ENCODE data around the gene CAMK1D. TPM values are rescaled to one million over a fixed set of nuclear protein-coding genes. Genes with fewer than 3 reads are reported as not detected.
A peak's percentile ranks its signal among the peaks of the same experiment; 100 is the strongest.
"Not testable (repeated sequence)": the region's sequence is repeated elsewhere in the genome, so short reads cannot be mapped to it uniquely, and the experiment has no call there.

CAMK1D gene
- total RNA-seq, 1 donor from 2014 or later = 8.9 TPM

GRCh38 chr10:12414278-12414989 lies 65.1 kb downstream of the CAMK1D start:
- ATAC-seq = no peak
- intact Hi-C loops (cut with micrococcal nuclease) = no loop called here

GRCh38 chr10:12416344-12417050 lies 67.2 kb downstream of the CAMK1D start:
- intact Hi-C loops (cut with micrococcal nuclease) = no loop called here
- ATAC-seq (peak; percentile 54), DNase-seq (no peak)

More at GRCh38 chr10:12414278-12414989, 65.1 kb downstream of the CAMK1D start:
- no peak for DNase-seq

- ATAC-seq = no peak
- DNase-seq = no peak
- intact Hi-C loops (cut with micrococcal nuclease) = no loop called here
These were observed 68.0 kb downstream of the CAMK1D start for GRCh38 chr10:12417331-12417730.

DNA sequence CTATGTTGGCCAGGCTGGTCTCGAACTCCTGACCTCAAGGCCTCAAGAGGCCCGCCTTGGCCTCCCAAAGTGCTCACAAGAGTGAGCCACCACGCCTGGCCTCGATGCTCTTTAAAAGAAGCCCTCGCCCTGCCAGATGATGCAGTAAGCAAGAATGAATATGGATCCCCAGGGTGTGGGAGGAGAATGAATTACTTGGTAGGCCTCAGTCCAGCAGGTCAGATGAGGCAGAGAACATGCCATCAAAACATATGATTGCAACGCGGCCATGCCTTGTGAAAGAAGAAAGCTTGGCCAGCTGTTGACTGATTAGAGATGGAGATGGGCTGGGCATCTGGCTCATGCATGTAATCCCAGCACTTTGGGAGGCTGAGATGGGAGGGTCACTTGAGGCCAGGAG lies 68.7 kb downstream of the CAMK1D start:
- ATAC-seq = peak; percentile 82
- intact Hi-C loops (cut with micrococcal nuclease) = no loop called here
- DNase-seq = peak; percentile 68

GRCh38 chr10:12418725-12419261 lies 69.4 kb downstream of the CAMK1D start:
- DNase-seq (no peak), ATAC-seq (peak; percentile 5)
- intact Hi-C loops (cut with micrococcal nuclease) = no loop called here

GRCh38 chr10:12419262-12419847 lies 70.0 kb downstream of the CAMK1D start:
- ATAC-seq (peak; percentile 78), DNase-seq (no peak)
- intact Hi-C loops (cut with micrococcal nuclease) = no loop called here

DNA sequence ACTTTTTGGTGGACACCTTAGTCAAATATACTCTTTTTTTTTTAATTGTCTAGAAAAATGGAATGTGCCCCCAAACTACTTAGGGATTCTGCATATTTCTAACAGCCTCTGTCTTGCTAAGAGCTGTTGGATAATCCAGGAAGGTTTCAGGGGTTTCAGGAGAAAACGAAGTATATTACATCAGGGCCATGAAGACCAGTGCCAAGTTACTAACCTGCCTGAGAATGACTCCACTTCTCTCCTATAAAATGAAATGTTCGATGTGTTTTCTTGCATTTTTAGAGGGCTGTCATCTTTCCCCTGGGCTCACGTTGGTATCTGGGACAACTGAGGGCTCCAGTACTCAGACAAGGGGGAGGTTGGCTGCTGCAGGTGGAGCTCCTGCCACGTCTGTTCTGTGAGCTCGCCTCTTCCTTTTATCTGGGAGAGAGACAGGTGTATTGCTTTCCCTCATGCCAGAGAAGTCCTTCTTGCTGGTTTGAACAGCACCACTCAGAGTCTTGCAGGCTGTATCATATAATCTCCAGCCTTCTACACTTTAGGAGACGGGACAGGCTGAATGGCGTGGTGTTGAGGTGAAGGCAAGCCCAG lies 71.3 kb downstream of the CAMK1D start:
- DNase-seq (no peak), ATAC-seq (no peak)
- intact Hi-C loops (cut with micrococcal nuclease) = no loop called here

- DNase-seq = no peak
- no peak for ATAC-seq
These were observed 72.8 kb downstream of the CAMK1D start for GRCh38 chr10:12422189-12422588.

DNA sequence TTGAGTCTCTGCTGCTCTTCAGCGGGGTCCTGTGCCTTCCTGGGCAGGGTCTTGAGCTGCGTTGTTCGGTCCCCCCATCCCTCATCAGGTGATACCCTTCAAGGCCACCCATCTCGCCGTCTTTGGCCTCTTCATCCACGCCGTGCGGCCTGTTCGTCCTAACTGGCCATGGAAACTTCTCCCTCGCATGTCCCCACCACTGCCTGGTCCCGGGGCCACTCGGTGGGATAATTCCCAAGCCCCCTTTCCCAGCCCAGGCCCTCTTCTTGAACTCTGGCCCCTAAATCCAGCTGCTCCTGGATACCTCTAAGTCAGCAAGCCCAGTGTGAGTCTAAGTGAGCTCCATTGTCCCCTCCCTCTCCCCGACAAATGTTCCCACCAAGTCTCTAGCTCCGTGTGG lies 74.5 kb downstream of the CAMK1D start:
- ATAC-seq (no peak), DNase-seq (no peak)
- intact Hi-C loops (cut with micrococcal nuclease) = no loop called here

More at GRCh38 chr10:12422189-12422588, 72.8 kb downstream of the CAMK1D start:
- intact Hi-C loops (cut with micrococcal nuclease) = no loop called here

DNA sequence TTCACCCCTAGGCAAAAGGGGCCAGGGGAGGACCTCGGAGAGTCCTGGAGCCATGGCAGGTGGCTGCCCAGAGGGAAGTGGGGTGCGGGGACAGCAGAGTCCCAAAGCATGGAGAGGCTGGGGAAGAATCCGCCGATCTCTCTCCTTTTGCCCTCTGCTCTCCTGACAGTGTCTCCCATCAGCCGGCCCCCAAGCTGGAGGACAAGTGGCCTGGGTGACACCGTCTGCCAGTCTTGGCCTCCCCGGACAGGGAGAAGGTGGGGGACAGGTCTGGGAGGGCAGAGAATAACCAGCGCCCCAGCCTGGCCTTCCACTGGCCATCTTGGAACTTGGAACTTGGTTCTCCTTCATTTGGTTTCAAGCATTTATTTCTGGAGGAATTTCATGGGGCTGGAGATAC lies 77.9 kb downstream of the CAMK1D start:
- DNase-seq = no peak
- no peak for ATAC-seq
- intact Hi-C loops (cut with micrococcal nuclease) = no loop called here

DNA sequence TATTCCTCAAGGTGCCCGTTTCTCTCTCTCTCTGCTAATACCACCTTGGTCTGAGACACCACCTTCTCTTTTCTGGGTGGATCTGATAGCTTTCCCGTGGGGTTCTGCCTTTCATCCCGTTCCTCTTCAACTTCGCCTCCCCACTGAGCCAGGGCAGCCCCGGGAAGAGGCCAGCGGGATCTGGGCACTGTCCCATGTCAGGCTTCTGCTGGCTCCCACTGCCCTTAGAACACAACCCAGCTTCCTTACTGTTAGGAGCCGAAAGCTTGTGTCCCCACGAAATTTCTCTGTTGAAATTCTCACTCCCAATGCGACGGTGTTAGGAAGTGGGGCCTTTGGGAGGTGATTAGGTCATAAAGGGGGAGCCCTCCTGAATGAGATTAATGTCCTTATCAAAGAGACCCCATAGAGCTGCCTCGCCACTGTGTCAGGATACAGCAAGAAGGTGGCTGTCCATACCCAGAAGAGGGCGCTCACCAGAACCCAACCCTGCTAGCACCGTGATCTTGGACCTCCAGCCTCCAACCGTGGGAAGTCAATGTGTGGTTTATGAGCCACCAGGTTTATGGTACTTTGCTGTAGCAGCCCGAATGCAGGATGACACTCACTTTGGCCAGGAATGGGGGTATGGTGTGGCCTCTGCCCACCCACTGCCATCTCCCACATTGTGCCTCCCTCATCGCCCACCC lies 79.2 kb downstream of the CAMK1D start:
- ATAC-seq (no peak), DNase-seq (no peak)
- intact Hi-C loops (cut with micrococcal nuclease) = no loop called here

GRCh38 chr10:12430406-12430982 lies 81.1 kb downstream of the CAMK1D start:
- ATAC-seq = no peak
- DNase-seq = no peak
- intact Hi-C loops (cut with micrococcal nuclease) = no loop called here

DNA sequence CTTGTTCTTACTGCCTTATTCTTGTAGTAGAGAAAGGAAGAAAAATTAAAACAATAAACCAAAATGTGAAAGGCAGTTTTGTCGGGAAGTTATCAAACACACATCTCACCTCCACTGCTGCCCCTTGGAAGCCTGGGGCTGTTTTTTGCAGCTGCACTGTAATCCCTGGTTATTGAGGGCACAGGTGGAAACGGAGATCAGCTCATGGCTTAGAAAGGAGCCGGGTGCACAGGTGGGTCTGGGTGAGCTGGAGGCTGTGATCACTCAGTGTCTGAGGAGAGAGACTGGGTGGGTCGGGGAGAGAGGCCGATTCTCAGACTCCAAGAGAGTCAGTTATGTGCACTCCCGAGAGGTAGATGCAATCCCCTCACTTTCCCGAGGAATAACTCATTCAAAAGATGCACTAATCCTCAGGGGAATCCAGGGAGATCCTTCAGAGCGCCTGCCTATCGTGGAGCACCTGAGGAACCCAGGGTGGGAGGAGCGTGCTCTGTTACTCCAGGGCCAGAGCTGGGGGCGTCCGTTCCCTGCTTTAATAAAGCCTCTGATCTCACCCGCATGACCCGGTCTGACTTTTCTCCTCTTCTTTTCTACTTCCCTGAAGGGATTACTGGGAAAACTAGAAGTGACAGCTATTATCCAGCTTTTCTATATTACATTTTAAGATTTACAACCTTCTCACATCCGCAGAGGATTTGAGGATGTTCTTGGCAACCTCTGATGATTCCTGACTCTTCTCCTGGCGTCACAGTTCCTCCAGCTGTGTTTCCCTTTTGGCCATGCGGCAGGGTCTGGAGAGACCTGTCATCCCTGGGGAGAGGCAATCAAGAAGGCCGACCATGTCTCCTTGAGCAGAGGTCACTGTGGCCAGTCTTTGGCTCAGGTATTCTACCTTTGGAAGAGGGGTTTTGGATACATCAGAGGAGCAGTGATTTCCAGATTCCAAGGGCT lies 82.1 kb downstream of the CAMK1D start:
- ATAC-seq (peak; percentile 23), DNase-seq (no peak)
- intact Hi-C loops (cut with micrococcal nuclease) = no loop called here

DNA sequence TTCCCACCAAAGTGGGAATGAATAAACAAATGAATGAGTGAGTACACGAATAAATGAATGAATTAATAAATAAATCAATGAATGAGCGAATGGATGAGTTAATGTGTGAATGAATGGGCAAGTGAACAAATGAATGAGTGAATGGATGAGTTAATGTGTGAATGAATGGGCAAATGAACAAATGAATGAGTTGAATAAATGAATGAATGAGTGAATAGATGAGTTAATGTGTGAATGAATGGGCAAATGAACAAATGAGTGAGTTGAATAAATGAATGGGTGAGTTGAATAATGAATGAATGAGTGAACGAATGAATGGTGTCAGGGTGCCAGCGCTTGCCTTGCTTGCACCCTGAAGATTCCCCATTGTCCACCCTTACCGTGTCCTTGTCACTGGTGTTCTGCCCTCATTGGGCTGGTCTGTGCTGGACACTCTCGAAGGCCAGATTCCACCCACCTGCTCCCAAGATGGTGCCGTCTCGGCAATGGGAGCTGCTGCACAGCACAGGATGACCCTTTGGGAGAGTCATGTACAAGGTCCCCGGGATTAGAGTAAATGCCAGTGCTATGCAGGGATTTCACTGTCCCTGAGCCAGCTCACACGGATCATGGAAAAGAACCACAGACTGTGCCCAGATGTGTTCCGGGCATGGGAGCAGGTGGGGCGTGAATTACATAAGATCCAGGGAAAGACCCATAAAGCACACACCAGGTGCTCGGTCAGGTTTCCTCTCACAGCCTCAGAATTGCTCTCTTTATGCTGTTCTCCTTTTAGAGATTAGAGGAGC lies 83.2 kb downstream of the CAMK1D start:
- intact Hi-C loops (cut with micrococcal nuclease) = no loop called here
- ATAC-seq = no peak
- no peak for DNase-seq

DNA sequence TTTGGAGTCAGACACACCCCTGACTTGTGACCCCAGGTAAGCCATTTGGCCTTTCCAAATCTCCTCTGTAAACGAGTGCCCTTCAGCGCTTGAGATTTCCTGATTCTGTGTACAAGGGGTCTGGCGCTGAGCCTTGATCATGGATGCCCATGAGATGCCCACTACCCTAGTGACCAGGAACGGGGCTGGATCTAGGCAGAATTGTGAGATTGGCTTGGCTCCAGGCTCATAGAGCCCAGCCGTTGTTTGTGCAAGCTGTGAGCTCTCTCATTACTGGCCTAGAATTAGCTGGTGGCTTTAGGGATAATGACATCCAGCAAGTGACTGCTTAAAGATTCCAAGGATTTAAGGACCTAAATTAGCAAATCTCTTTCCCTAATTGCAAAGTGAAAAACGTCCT lies 84.9 kb downstream of the CAMK1D start:
- ATAC-seq (no peak), DNase-seq (no peak)
- intact Hi-C loops (cut with micrococcal nuclease) = no loop called here

DNA sequence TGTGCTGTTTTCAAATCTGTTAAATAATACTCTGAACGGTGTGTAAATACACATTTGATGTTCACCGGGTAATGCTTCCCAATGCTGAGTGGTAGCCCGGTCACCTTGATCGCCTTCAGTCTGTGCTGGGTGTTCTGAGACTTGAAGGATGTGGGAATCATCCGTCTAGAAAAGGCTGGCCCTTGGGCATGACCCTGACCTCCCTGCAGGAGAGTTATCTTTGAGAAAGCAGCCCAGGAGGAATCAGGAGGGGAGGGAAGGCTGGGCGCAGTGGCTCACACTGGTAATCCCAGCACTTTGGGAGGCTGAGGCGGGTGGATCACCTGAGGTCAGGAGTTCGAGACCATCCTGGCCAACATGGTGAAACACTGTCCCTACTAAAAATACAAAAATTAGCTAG lies 85.3 kb downstream of the CAMK1D start:
- ATAC-seq; DNase-seq; intact Hi-C loops (cut with micrococcal nuclease): not testable (repeated sequence)

DNA sequence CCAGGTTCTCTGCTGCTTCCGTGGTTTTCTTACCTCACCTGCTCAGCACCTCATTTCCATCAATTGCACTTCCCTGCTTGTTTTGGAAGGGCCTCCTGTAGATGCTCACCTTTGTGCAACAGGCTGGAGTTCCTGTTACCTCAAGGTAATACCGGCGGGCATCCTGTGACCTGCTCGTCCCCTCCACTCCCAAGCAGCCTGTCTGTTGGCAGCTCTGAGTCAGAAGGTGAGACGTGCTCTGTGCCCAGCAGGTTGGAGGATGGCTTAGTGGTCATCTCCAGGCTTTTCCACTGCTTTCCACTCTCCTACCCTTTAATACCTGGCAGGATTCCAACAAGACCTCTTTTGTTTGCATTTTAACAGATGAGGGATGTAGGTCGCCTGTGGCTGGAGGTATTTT lies 86.0 kb downstream of the CAMK1D start:
- ATAC-seq (no peak), DNase-seq (no peak)
- intact Hi-C loops (cut with micrococcal nuclease) = no loop called here

All from left ventricle myocardium superior (tissue), 1 donor.